Right renal pelvis (tissue), 4 donors: Measurements from ENCODE around the gene FUBP1. TPM values are rescaled to one million over a fixed set of nuclear protein-coding genes. Genes with fewer than 3 reads are reported as not detected.
"Not testable (repeated sequence)": the region's sequence is repeated elsewhere in the genome, so short reads cannot be mapped to it uniquely, and the experiment has no call there.

ENCODE experiments used
- DNase-seq, 4 donors: peaks; one replicate each; pipeline ENCODE4 v3.0.0-alpha.2; 2013; ENCODE audit warnings: low read depth in 4 of 4, low spot score in 3 of 4, missing footprints in 1 of 4
- polyA plus RNA-seq, 4 donors: library from polyadenylated mRNA; unstranded; fragments of 120-200 nt; gene quantifications; one replicate each; pipeline ENCODE4 v1.2.1, GENCODE V29; 2013; ENCODE audit not compliant: insufficient read length in 4 of 4

Gene FUBP1
- polyA plus RNA-seq, 4 donors, result 273 to 349 (median 347) TPM

- DNase-seq, result no peak
Measured at GRCh38 chr1:77990629-77991204, 11.8 kb upstream of the FUBP1 start.

DNA sequence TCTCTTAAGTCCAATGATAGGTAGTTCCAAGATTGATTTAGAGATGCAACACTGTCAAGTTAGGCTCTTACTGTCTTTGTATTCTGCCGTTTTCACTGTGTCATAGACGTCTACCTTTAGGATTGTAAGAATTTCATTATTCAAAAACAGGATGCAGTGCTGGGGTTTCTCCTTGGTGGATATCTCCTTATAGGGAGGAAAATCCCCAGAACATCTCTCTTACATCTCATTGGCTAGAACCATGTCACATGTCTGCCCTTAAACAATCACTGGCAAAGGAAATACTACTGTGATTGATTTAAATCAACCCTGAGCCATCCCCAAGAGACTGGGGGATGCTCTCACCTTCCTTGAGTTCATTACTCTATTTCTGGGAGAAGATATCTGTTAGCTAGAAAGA, 10.9 kb upstream of the FUBP1 start:
- DNase-seq, result no peak

DNA sequence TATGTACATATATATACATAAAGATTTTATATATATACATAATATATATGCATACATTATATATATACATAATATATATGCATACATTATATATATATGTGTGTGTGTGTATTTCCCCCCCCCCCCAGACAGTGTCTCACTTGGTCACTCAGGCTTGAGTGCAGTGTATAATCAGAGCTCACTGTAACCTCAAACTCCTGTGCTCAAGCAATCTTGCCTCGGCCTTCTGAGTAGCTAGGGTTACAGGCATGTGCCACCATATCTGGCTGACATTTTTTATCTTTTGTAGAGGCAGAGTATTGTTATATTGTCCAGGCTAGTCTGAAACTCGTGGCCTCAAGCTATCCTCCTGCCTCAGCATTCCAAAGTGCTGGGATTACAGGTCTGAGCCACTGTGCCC, 9.0 kb upstream of the FUBP1 start:
- DNase-seq, result no peak

GRCh38 chr1:77986810-77987209, 7.9 kb upstream of the FUBP1 start:
- DNase-seq, result no peak

- DNase-seq, result no peak
Measured at GRCh38 chr1:77984629-77985028, 5.8 kb upstream of the FUBP1 start.

DNA sequence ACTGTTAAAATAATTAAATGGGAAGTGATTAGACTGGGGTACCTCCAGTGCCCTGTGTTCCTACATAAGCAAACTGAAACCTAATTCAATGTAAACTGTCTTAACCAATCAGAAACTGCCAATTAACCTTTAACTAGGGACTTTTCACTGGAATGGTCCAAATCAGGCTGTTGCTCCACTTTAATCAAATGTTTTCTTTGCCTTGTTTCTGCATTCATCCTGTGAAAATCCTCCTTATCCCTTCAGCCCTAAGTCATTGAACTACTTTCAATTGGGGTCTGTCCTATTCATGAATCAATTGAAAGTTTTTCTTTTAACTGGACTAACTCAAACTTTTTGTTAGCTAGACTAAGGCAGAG, 5.1 kb upstream of the FUBP1 start:
- DNase-seq, result no peak

DNA sequence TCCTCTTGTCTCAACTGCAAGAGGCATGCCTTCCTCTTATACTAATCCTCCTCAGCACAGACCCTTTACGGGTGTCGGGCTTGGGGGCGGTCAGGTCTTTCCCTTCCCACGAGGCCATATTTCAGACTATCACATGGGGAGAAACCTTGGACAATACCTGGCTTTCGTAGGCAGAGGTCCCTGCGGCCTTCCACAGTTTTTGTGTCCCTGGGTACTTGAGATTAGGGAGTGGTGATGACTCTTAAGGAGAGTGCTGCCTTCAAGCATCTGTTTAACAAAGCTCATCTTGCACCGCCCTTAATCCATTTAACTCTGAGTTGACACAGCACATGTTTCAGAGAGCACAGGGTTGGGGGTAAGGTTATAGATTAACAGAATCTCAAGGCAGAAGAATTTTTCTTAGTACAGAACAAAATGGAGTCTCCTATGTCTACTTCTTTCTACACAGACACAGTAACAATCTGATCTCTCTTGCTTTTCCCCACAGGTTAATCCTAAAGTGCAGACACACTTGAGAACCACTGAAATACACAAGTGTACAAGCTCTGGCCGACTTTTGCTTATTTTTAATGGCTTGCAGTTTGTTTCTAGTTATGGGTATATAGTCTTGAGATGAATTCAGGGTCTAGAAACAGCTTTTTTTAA, 4.6 kb upstream of the FUBP1 start:
- DNase-seq, result not testable (repeated sequence)

GRCh38 chr1:77978293-77978968, 441 bp downstream of the FUBP1 start:
- DNase-seq, result peak; percentile 65 to 82 (median 80)

- no peak for DNase-seq
Measured at GRCh38 chr1:77977989-77978292, 931 bp downstream of the FUBP1 start.

DNA sequence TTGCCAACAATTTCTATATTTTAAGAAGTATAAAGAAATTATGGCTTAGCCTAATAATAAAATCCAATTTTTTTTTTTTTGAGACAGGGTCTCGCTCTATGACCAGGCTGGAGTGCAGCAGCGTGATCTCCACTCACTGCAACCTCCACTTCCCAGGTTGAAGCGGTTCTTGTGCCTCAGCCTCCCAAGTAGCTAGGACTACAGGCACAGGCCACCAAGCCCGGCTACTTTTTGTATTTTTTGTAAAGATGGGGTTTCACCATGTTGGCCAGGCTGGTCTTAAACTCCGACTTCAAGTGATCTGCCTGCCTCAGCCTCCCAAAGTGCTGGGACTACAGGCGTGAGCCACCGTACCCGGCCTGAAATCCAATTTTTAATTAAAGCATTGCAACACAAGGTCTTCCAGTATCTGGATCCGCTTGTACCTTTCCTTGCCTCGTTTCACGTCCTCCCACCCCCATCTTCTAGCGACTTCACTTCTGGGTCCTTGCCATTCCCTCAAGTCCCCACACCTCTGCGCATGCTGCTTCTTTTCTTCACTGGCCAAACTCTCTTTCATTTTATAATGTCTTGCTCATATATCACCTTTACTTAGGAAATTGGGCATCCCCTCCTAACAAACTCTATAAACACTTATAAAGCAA, 2.3 kb downstream of the FUBP1 start:
- DNase-seq, result no peak

DNA sequence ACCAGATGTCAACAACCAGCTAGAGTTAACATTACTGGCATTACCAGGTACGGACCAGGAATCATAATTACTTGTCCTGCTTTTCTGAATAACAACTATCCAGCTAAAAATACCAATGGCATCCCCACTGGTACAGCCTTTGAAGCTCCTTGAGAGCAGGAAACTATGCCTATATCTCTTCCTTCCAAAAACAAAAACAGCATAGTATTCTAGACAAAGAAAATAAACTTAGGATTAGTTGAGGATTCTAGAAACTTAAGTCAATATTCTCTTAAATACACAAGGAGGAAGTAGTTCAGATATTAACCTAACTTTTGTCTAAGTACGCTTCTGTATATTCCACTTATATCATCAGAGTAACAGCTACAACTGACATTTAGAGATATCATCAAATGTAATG, 3.0 kb downstream of the FUBP1 start:
- DNase-seq, result no peak

DNA sequence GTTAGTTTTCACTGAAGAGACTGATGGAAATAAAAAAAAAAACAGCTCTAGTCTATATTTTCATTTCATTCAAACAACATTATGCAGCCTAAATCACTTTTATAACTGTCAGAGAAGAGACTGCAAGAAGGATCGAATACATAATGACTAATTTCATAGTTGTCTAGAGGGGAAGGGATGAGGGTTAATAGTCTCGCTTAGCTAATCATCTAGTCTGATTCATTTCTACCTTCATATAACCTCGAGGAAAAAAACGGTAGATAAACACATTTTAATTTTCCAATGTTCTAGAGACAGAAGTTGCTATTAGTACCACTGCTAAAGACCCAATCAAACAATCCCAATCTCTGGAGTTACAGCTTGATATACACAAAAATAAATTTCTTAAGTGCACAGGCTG, 3.5 kb downstream of the FUBP1 start:
- DNase-seq, result no peak

DNA sequence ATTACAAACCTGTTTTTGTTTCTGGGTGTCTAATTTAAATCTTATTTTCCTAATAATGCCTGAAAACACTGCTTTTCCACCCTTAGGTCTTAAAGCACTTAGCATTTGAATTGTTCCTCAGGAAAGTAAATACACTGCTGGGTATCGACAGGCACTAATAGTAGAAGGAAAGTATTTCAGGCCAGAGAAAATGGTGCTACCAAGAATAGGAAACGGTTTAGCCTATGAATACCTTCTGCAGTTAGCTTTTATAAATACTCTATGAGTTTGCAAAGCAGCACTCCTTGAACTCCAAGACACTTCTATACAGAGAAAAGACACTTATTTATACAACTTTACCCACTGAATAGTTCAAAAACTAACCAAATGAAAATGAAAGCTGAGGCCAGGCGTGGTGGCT, 6.8 kb downstream of the FUBP1 start:
- DNase-seq, result no peak

DNA sequence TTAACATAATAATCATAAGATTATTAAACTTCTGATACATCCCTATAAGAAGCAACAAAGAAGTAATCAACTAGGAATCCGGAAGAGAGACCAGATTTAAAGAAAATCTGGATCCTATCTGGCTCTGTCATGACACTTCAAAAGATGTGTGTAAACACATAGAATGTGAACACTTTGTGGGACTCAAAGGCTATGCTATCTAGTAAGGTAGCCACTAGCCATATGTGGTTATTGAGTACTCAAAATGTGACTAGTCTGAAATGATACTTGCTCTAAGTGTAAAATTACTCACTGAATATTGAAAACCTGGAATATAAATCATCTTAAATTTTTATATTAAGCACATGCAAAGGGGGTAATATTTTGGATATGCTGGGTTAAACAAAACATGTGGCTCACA, 8.7 kb downstream of the FUBP1 start:
- DNase-seq, result no peak

DNA sequence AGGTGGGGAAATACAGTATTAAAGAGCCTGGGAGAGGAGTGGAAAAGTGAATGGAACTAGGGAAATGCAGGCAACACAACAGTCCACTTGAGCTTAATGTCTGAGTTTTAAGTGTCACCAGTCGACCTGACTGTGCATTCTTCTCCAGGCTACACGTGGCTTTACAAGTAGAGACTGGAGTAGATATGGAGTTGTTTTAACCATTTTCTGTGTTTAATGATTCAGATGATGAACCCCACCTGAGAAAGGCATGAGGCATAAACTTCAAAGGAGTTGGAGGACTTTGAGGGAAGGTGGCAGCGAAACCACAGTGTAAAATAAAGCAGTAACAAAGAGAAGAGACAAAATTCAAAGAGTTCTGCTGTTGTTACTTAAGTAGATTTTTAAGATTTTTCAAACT, 12.6 kb downstream of the FUBP1 start:
- DNase-seq, result no peak

GRCh38 chr1:77961392-77961791, 17.5 kb downstream of the FUBP1 start:
- no peak for DNase-seq

DNA sequence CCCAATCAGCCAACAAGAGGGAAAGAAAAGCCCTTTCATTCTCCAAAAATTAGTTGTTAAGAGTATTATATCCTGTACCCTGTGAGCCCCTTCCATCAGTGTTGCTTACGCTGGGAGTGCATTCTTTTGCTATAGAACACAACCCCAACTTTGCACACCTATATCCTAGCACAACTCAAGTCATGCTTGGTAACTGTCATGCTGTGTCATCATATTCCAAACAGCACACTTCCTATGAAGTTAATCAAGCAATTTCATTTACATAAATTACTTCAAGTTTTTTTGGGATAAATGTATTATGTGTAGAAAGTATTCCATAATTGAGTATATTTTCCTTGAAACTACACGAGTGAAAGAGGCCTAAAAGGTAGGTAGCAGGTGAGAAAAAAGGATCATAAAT, 20.0 kb downstream of the FUBP1 start:
- DNase-seq, result no peak

DNA sequence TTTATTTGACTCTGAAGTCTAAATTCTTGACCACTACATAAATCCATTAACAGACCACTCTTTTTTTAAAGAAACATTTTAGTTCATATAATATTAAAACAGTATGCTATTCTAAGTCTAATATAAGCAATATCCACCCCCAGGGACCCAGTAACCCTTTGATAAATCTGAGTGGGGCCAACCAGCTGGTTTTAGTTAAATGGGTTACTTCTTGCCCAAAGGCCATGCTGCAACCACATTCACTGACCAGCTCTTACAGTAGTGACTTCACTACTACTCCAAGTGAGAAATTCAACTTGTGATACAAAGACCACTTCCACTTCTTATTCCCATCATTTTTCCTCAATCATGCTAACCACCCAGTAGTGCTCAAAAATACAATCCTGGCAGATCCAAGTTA, 20.5 kb downstream of the FUBP1 start:
- DNase-seq, result no peak

DNA sequence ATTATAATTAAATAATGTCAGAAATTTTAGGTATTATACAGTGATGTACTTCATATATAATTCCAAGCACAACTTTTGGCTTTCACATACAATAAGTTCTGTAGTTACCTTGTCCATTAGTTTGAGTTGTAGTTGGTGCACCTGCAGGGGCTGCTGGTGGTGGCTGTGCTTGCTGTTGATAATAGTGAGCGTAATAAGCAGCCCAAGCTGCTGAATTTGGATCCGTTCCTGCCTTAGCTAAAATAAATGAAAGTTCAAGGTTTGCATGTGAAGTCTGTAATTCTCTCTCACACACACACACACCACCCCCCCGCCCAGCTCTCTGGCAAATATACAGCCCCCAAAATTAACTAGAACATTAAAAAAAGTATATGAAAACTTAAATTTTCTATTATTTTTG, 22.4 kb downstream of the FUBP1 start:
- no peak for DNase-seq

- no peak for DNase-seq
Measured at GRCh38 chr1:77955709-77956108, 23.2 kb downstream of the FUBP1 start.

- no peak for DNase-seq
Measured at GRCh38 chr1:77954521-77954920, 24.4 kb downstream of the FUBP1 start.

DNA sequence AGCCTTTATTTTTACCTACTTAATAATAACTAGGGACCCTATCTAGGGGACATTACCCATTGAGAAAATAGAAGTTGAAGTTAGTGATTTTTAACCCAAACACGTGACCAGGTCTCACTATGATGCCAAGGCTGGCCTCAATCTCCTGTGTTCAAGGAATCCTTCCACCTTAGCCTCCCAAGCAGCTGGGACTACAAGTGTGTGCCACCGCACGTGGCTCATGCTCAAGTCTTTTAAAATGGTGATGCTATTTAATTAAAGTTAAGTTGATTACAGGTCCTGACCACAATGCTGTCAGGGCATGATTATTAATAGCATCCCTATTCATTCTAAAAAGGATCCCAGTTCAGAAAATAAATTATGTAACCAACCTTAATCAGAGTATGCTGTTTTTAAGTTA, 25.0 kb downstream of the FUBP1 start:
- no peak for DNase-seq
